GM12878 (cell line): ENCODE data around the gene TBX15.

Experiments
- ATF7 ChIP-seq: fragments of 450-650 bp; IDR thresholded peaks from 2 replicates; pipeline ENCODE4 v1.6.1; 2016; ENCODE audit warnings: low read depth, mild to moderate bottlenecking
- CBX3 ChIP-seq: fragments of 200-600 bp; sonication (generic); IDR thresholded peaks from 2 replicates; pipeline ENCODE4 v1.6.1; 2016; ENCODE audit warnings: low read depth, borderline replicate concordance
- CEBPB ChIP-seq, 2 experiments: fragments of 150-350 bp in 1 of 2; IDR thresholded peaks; 2 replicates each; pipeline ENCODE4 v1.6.1; 2012 to 2014; ENCODE audit warnings: low read depth in 2 of 2, low read length in 2 of 2, borderline replicate concordance in 1 of 2, inconsistent platforms in 1 of 2
- KDM1A ChIP-seq: fragments of 200-600 bp; sonication (generic); IDR thresholded peaks from 2 replicates; pipeline ENCODE4 v1.6.1; 2016; ENCODE audit warnings: borderline replicate concordance
- NFIC ChIP-seq: IDR thresholded peaks from 2 replicates; pipeline ENCODE4 v1.6.1; 2012; ENCODE audit warnings: low read depth, mild to moderate bottlenecking, inconsistent platforms, low read length, moderate library complexity
- POLR2A ChIP-seq: IDR thresholded peaks from 2 replicates; pipeline ENCODE4 v1.6.1; 2011; ENCODE audit warnings: low read depth, mild to moderate bottlenecking, low read length
- POLR2AphosphoS5 ChIP-seq: IDR thresholded peaks from 2 replicates; pipeline ENCODE4 v1.6.1; 2011; ENCODE audit warnings: mild to moderate bottlenecking, low read length, inconsistent platforms
- POU2F2 ChIP-seq: IDR thresholded peaks from 3 replicates; pipeline ENCODE4 v1.6.1; 2011; ENCODE audit warnings: low read depth, mild to moderate bottlenecking, low read length, borderline replicate concordance
- TBL1XR1 ChIP-seq: IDR thresholded peaks from 2 replicates; pipeline ENCODE4 v1.6.1; 2012; ENCODE audit warnings: low read depth, low read length, improper control_type of control experiment
- YY1 ChIP-seq: IDR thresholded peaks from 2 replicates; pipeline ENCODE4 v1.6.1; 2011; ENCODE audit warnings: low read depth, mild to moderate bottlenecking, low read length
- ZBTB11 ChIP-seq: fragments of 450-650 bp; formaldehyde crosslinking; IDR thresholded peaks from 2 replicates; pipeline ENCODE4 v1.5.0; 2022; ENCODE audit warnings: mild to moderate bottlenecking, missing genetic modification characterization
- ZSCAN29 ChIP-seq: fragments of 450-650 bp; IDR thresholded peaks from 2 replicates; pipeline ENCODE4 v1.6.1; 2017; ENCODE audit warnings: mild to moderate bottlenecking, moderate library complexity
- TF ChIP-seq, protein P1 (sequence below), 3 experiments: IDR thresholded peaks in 2 of 3; conservative IDR thresholded peaks in 1 of 3; 2 replicates each; pipeline ENCODE4 v1.5.1; 2011; ENCODE audit warnings: low read depth in 3 of 3, low read length in 3 of 3, mild to moderate bottlenecking in 3 of 3, control low read depth in 2 of 3, moderate library complexity in 2 of 3, inconsistent platforms in 1 of 3, mixed read lengths in 1 of 3; ENCODE audit not compliant: control insufficient read depth in 2 of 3, insufficient read depth in 1 of 3; ENCODE audit errors: extremely low read depth in 1 of 3
- TF ChIP-seq, protein P2 (sequence below): IDR thresholded peaks from 2 replicates; pipeline ENCODE4 v1.6.1; 2011; ENCODE audit warnings: mild to moderate bottlenecking, low read depth, low read length, moderate library complexity; ENCODE audit not compliant: insufficient replicate concordance

- TF ChIP-seq POLR2A (no peak), CEBPB (IDR thresholded peaks at IDR 0.05; ENCODE audit: borderline replicate concordance in 1 of 2, low read depth in 2 of 2, low read length in 2 of 2) (no peak), ZSCAN29 (no peak), ZBTB11 (CRISPR knock-in tag) (no peak), ATF7 (no peak), POLR2AphosphoS5 (no peak), CBX3 (no peak), TBL1XR1 (no peak), KDM1A (no peak), NFIC (no peak), YY1 (no peak), POU2F2 (no peak)
- TF ChIP-seq, protein P1, sequence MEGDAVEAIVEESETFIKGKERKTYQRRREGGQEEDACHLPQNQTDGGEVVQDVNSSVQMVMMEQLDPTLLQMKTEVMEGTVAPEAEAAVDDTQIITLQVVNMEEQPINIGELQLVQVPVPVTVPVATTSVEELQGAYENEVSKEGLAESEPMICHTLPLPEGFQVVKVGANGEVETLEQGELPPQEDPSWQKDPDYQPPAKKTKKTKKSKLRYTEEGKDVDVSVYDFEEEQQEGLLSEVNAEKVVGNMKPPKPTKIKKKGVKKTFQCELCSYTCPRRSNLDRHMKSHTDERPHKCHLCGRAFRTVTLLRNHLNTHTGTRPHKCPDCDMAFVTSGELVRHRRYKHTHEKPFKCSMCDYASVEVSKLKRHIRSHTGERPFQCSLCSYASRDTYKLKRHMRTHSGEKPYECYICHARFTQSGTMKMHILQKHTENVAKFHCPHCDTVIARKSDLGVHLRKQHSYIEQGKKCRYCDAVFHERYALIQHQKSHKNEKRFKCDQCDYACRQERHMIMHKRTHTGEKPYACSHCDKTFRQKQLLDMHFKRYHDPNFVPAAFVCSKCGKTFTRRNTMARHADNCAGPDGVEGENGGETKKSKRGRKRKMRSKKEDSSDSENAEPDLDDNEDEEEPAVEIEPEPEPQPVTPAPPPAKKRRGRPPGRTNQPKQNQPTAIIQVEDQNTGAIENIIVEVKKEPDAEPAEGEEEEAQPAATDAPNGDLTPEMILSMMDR (IDR thresholded peaks at IDR 0.05 in 2 of 3, conservative IDR thresholded peaks at IDR 0.05 in 1 of 3; ENCODE audit: control insufficient read depth in 2 of 3, extremely low read depth in 1 of 3, insufficient read depth in 1 of 3, low read depth in 3 of 3, low read length in 3 of 3): no peak
- TF ChIP-seq, protein P2, sequence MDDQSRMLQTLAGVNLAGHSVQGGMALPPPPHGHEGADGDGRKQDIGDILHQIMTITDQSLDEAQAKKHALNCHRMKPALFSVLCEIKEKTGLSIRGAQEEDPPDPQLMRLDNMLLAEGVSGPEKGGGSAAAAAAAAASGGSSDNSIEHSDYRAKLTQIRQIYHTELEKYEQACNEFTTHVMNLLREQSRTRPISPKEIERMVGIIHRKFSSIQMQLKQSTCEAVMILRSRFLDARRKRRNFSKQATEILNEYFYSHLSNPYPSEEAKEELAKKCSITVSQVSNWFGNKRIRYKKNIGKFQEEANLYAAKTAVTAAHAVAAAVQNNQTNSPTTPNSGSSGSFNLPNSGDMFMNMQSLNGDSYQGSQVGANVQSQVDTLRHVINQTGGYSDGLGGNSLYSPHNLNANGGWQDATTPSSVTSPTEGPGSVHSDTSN: no peak
Observed at GRCh38 chr1:119034359-119034758, 46.2 kb upstream of the TBX15 start.
